H1 (cell line): ENCODE data around the gene RPL38. TPM values are rescaled to one million over a fixed set of nuclear protein-coding genes. Genes with fewer than 3 reads are reported as not detected.
A peak's percentile ranks its signal among the peaks of the same experiment; 100 is the strongest.

Experiments used
- CTCF ChIA-PET: fragments of 300-600 bp; sonication (Branson Sonifier 250); formaldehyde crosslinking; loops from one replicate; lab custom pipeline; 2021; ENCODE audit not compliant: partially characterized antibody; lab: Charles Lee
- POLR2A ChIA-PET: fragments of 300-600 bp; sonication (Branson Sonifier 250); formaldehyde crosslinking; loops from one replicate; lab custom pipeline; 2021; ENCODE audit warnings: inconsistent platforms; ENCODE audit not compliant: partially characterized antibody; lab: Charles Lee
- DNase-seq, 2 experiments: peaks; one replicate each; pipeline versions ENCODE4 v3.0.0 to v3.0.0-alpha.2; 2010 to 2022; ENCODE audit warnings: low spot score in 2 of 2, low read depth in 1 of 2, mixed read lengths in 1 of 2
- FAIRE-seq: peaks from 2 replicates; lab custom pipeline; 2011; peaks lifted over from hg19 to GRCh38; lab: Jason Lieb, UNC
- H2AFZ ChIP-seq: 2 replicates; pipeline ENCODE4 v1.8.1; 2012; ENCODE audit warnings: low read length, inconsistent platforms
- H2AK5ac ChIP-seq: 2 replicates; pipeline ENCODE4 v1.6.1; 2013; ENCODE audit warnings: low read depth, low read length
- H2BK120ac ChIP-seq: replicated peaks from 2 replicates; pipeline ENCODE3; 2013; ENCODE audit warnings: low read depth, low read length, inconsistent platforms
- H2BK12ac ChIP-seq: 2 replicates; pipeline ENCODE4 v1.6.1; 2013; ENCODE audit warnings: low read depth, low read length
- H2BK15ac ChIP-seq: 2 replicates; pipeline ENCODE4 v1.6.1; 2013; ENCODE audit warnings: low read length
- H2BK20ac ChIP-seq: 2 replicates; pipeline ENCODE4 v1.6.1; 2013; ENCODE audit warnings: low read length
- H2BK5ac ChIP-seq: 2 replicates; pipeline ENCODE4 v1.6.1; 2013; ENCODE audit warnings: low read depth, low read length
- H3K14ac ChIP-seq: 2 replicates; pipeline ENCODE4 v1.6.1; 2013; ENCODE audit warnings: inconsistent platforms; ENCODE audit not compliant: insufficient read length
- H3K18ac ChIP-seq: 2 replicates; pipeline ENCODE4 v1.6.1; 2013; ENCODE audit warnings: low read length; ENCODE audit errors: extremely low read depth
- H3K23ac ChIP-seq: 2 replicates; pipeline ENCODE4 v1.6.1; 2013; ENCODE audit warnings: inconsistent platforms; ENCODE audit not compliant: insufficient read length
- H3K23me2 ChIP-seq: 2 replicates; pipeline ENCODE4 v1.6.1; 2013; ENCODE audit warnings: low read depth, low read length
- H3K27ac ChIP-seq: 2 replicates; pipeline ENCODE4 v1.6.1; 2011; ENCODE audit warnings: low read depth, low read length, inconsistent platforms
- H3K27me3 ChIP-seq, 4 experiments: replicated peaks in 1 of 4; 1 replicate in 1 of 4; 2 replicates in 3 of 4; pipeline versions ENCODE4 v1.6.1 to v1.8.1; 2011 to 2013; ENCODE audit warnings: low read length in 3 of 4, mild to moderate bottlenecking in 3 of 4, inconsistent platforms in 2 of 4, mixed read lengths in 2 of 4, moderate library complexity in 1 of 4; ENCODE audit not compliant: control insufficient read depth in 3 of 4, insufficient read depth in 3 of 4; ENCODE audit errors: extremely low read depth in 1 of 4
- H3K36me3 ChIP-seq, 4 experiments: 2 replicates each; pipeline versions ENCODE4 v1.6.1 to v1.8.1; 2011 to 2013; ENCODE audit warnings: mild to moderate bottlenecking in 4 of 4, low read length in 3 of 4, moderate library complexity in 2 of 4, control low read depth in 1 of 4, inconsistent platforms in 1 of 4; ENCODE audit not compliant: insufficient read depth in 4 of 4, control insufficient read depth in 2 of 4
- H3K4ac ChIP-seq: replicated peaks from 2 replicates; pipeline ENCODE3; 2013; ENCODE audit warnings: low read length, low read depth, mixed read lengths, inconsistent platforms; ENCODE audit not compliant: insufficient read length
- H3K4me1 ChIP-seq, 4 experiments: replicated peaks in 1 of 4; 1 replicate in 1 of 4; 2 replicates in 3 of 4; pipeline versions ENCODE4 v1.6.1 to v1.8.1; 2011 to 2013; ENCODE audit warnings: low read length in 3 of 4, inconsistent platforms in 2 of 4, mixed read lengths in 1 of 4; ENCODE audit not compliant: insufficient read depth in 4 of 4, control insufficient read depth in 3 of 4
- H3K4me2 ChIP-seq, 2 experiments: 2 replicates each; pipeline versions ENCODE4 v1.6.1 to v1.8.1; 2011 to 2013; ENCODE audit warnings: low read depth in 2 of 2, low read length in 2 of 2, control low read depth in 1 of 2, inconsistent platforms in 1 of 2, mild to moderate bottlenecking in 1 of 2; ENCODE audit not compliant: insufficient read depth in 1 of 2
- H3K4me3 ChIP-seq, 4 experiments: fragments of 200-600, 300-600 bp in 1 of 4; sonication (generic), shearing (Covaris generic), sonication (Bioruptor Twin) in 1 of 4; 2 replicates each; pipeline versions ENCODE4 v1.5.1 to v1.8.1; 2011 to 2016; ENCODE audit warnings: low read length in 4 of 4, low read depth in 3 of 4, control low read depth in 2 of 4, inconsistent platforms in 2 of 4, mild to moderate bottlenecking in 2 of 4, mixed read lengths in 1 of 4, moderate library complexity in 1 of 4; ENCODE audit not compliant: insufficient read depth in 2 of 4; ENCODE audit errors: extremely low read depth in 1 of 4
- H3K56ac ChIP-seq: replicated peaks from 2 replicates; pipeline ENCODE3; 2013; ENCODE audit warnings: low read depth, mild to moderate bottlenecking, mixed read lengths, low read length, inconsistent platforms; ENCODE audit not compliant: insufficient read length
- H3K79me1 ChIP-seq: 2 replicates; pipeline ENCODE4 v1.6.1; 2013; ENCODE audit warnings: low read depth, low read length, control low read depth
- H3K79me2 ChIP-seq, 2 experiments: 2 replicates each; pipeline versions ENCODE4 v1.6.1 to v1.8.1; 2012 to 2013; ENCODE audit warnings: low read length in 2 of 2, mild to moderate bottlenecking in 2 of 2, inconsistent platforms in 1 of 2; ENCODE audit not compliant: insufficient read depth in 2 of 2, control insufficient read depth in 1 of 2
- H3K9ac ChIP-seq, 4 experiments: replicated peaks in 1 of 4; 1 replicate in 1 of 4; 2 replicates in 3 of 4; pipeline versions ENCODE4 v1.6.1 to v1.8.1; 2011 to 2013; ENCODE audit warnings: low read depth in 3 of 4, low read length in 3 of 4, control low read depth in 2 of 4, mild to moderate bottlenecking in 2 of 4, moderate library complexity in 2 of 4, inconsistent platforms in 1 of 4; ENCODE audit errors: extremely low read depth in 1 of 4
- H3K9me3 ChIP-seq, 2 experiments: 2 replicates each; pipeline versions ENCODE4 v1.6.1 to v1.8.1; 2012 to 2013; ENCODE audit warnings: mild to moderate bottlenecking in 2 of 2, moderate library complexity in 2 of 2, control low read depth in 1 of 2, inconsistent platforms in 1 of 2, low read depth in 1 of 2, low read length in 1 of 2, mixed read lengths in 1 of 2; ENCODE audit not compliant: insufficient read depth in 2 of 2
- H4K20me1 ChIP-seq, 2 experiments: replicated peaks in 1 of 2; 2 replicates each; pipeline versions ENCODE3 to v1.8.1; 2011 to 2013; ENCODE audit warnings: inconsistent platforms in 2 of 2, low read length in 2 of 2, mild to moderate bottlenecking in 1 of 2; ENCODE audit not compliant: insufficient read depth in 2 of 2, control insufficient read depth in 1 of 2
- H4K5ac ChIP-seq: 2 replicates; pipeline ENCODE4 v1.6.1; 2013; ENCODE audit warnings: low read length, low read depth, mixed read lengths, inconsistent platforms; ENCODE audit not compliant: insufficient read length
- H4K8ac ChIP-seq: 2 replicates; pipeline ENCODE4 v1.8.0; 2013; ENCODE audit warnings: mild to moderate bottlenecking, moderate library complexity, low read length, inconsistent platforms; ENCODE audit not compliant: insufficient read depth; ENCODE audit errors: extremely low read depth
- H4K91ac ChIP-seq: replicated peaks from 2 replicates; pipeline ENCODE3; 2013; ENCODE audit warnings: low read length, mixed read lengths, inconsistent platforms; ENCODE audit not compliant: insufficient read length
- BRCA1 ChIP-seq: IDR thresholded peaks from 2 replicates; pipeline ENCODE4 v1.6.1; 2012; ENCODE audit warnings: low read depth, low read length, improper control_type of control experiment
- EZH2 ChIP-seq: fragments of 200-600 bp; sonication (generic); IDR thresholded peaks from 2 replicates; pipeline ENCODE4 v1.7.1; 2012; ENCODE audit warnings: low read depth, mild to moderate bottlenecking, moderate library complexity, low read length, inconsistent platforms; ENCODE audit not compliant: severe bottlenecking
- SIN3A ChIP-seq, 2 experiments: IDR thresholded peaks in 1 of 2; conservative IDR thresholded peaks in 1 of 2; 2 replicates each; pipeline ENCODE4 v1.6.1; 2011 to 2012; ENCODE audit warnings: low read length in 2 of 2, improper control_type of control experiment in 1 of 2, low read depth in 1 of 2, mild to moderate bottlenecking in 1 of 2
- WGBS, 2 experiments: shearing (Covaris generic) in 1 of 2; methylation state at CpG; one replicate each; pipeline versions ENCODE4 v1.1.6 to v1.1.7; 2013 to 2015; ENCODE audit warnings: low lambda C conversion rate in 2 of 2, mixed read lengths in 2 of 2, inconsistent platforms in 1 of 2, low coverage in 1 of 2, missing lambda C conversion rate in 1 of 2; ENCODE audit not compliant: insufficient replicate concordance in 2 of 2, insufficient coverage in 1 of 2, insufficient read length in 1 of 2; ENCODE audit errors: extremely low coverage in 1 of 2, missing lambda C conversion rate in 1 of 2; 5-methylcytosine and 5-hydroxymethylcytosine counted together
- polyA plus RNA-seq, 7 experiments: library from polyadenylated mRNA; depleted of rRNA in 3 of 7; stranded (reverse) in 5 of 7; unstranded in 2 of 7; fragments of >200 nt in 5 of 7; fragments of 200-250 nt in 2 of 7; gene quantifications; 1 replicate in 5 of 7; 2 replicates in 1 of 7; 4 replicates in 1 of 7; pipeline versions ENCODE4 v1.2.1 to v1.2.3, GENCODE V29; 2011 to 2013; ENCODE audit warnings: missing spikeins in 2 of 7, mixed read lengths in 2 of 7
- total RNA-seq: library from RNA; stranded (reverse); fragmentation: NEBNext Ultra II Directional; extraction: Animal tissue kit (Norgen Biotek cat#: 25700); gene quantifications from 2 replicates; pipeline ENCODE4 v1.2.1, GENCODE V29; 2021

RPL38 gene
- total and polyA plus RNA-seq, 2 of the 8 experiments (the other 6 are each of a cell fraction or from before 2014, with no cell fraction given) = 412 to 1,195 TPM

DNA sequence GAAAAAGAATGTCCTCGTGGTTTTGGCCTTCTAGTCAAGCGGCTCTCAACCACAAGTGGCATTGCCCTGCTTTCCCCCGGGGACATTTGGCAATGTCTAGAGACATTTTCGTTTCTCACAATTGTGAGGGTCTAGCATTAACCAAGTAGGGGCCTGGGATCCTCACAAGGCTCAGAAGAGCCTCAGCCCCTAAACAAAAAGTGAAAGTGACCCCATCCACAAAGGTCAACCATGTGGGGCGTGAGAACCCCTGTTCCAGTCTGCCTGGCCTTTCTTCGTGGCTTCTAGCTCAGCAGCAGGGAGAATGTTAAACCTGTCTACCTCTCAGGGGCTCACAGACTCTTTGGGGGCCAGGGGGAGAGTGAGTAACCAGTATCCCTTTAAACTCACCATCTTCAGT lies 4.8 kb upstream of the RPL38 start:
- 92% methylated on average over 6 of the region's 6 CpGs; no CpG with 5 or more reads in 1 of the 2 experiments for WGBS, 2 experiments
- Histone ChIP-seq H2BK20ac (no peak overlapping the region), H2BK12ac (no peak overlapping the region), H4K5ac (no peak overlapping the region), H3K23me2 (peaks cover 3% of the 10 kb centered on the region; the same call in 1 of the 2 replicates), H4K8ac (no peak overlapping the region), H3K18ac (no peak overlapping the region), H3K23ac (no peak overlapping the region), H2AK5ac (no peak overlapping the region), H2BK5ac (no peak overlapping the region), H3K9ac (no peak overlapping the region), H3K36me3 (no peaks in the 10 kb centered on the region), H3K79me1 (no peaks in the 10 kb centered on the region), H4K91ac (no peak overlapping the region), H3K4me2 (no peak overlapping the region), H3K56ac (no peak overlapping the region), H3K14ac (no peak overlapping the region), H3K79me2 (peaks cover under 1 to 2% of the 10 kb centered on the region in 2 experiments; a peak in 3 of 4 replicates), H3K4me1 (peaks cover 0 to 10% (median 3%) of the 10 kb centered on the region in 4 experiments; a peak in 4 of 7 replicates), H2AFZ (no peak overlapping the region), H4K20me1 (peaks cover 0 to 2% of the 10 kb centered on the region in 2 experiments), H3K4ac (no peak overlapping the region), H2BK15ac (0 out of 2 replicates have a peak overlapping the region, but pooled peaks have one; percentile 61), H2BK120ac (no peak overlapping the region), H3K27me3 (peaks cover 0 to 13% (median 8%) of the 10 kb centered on the region in 4 experiments; a peak in 4 of 7 replicates), H3K4me3 (no peak overlapping the region), H3K27ac (no peak overlapping the region), H3K9me3 (no peaks in the 10 kb centered on the region)
- no peak for DNase-seq
- CTCF ChIA-PET = interaction anchor here (0.9 to 4.3 kb wide), 15 partner anchors 16 to 603 kb away, joined by 3 to 27 read pairs (median 6); no protein-coding TSS in a partner anchor
- TF ChIP-seq BRCA1 (no peak), SIN3A (conservative IDR thresholded peaks at IDR 0.05 in 1 of 2, IDR thresholded peaks at IDR 0.05 in 1 of 2; ENCODE audit: low read depth in 1 of 2, low read length in 2 of 2) (no peak), EZH2 (no peak)
- FAIRE-seq = no peak
- POLR2A ChIA-PET = interaction anchor here (2.2 kb wide), 1 partner anchor 8 kb away, joined by 9 read pairs; no protein-coding TSS in a partner anchor
